Measurements from ENCODE around the gene TADA1.
"Not testable (repeated sequence)": the region's sequence is repeated elsewhere in the genome, so short reads cannot be mapped to it uniquely, and the experiment has no call there.

The TADA1 gene

DNA sequence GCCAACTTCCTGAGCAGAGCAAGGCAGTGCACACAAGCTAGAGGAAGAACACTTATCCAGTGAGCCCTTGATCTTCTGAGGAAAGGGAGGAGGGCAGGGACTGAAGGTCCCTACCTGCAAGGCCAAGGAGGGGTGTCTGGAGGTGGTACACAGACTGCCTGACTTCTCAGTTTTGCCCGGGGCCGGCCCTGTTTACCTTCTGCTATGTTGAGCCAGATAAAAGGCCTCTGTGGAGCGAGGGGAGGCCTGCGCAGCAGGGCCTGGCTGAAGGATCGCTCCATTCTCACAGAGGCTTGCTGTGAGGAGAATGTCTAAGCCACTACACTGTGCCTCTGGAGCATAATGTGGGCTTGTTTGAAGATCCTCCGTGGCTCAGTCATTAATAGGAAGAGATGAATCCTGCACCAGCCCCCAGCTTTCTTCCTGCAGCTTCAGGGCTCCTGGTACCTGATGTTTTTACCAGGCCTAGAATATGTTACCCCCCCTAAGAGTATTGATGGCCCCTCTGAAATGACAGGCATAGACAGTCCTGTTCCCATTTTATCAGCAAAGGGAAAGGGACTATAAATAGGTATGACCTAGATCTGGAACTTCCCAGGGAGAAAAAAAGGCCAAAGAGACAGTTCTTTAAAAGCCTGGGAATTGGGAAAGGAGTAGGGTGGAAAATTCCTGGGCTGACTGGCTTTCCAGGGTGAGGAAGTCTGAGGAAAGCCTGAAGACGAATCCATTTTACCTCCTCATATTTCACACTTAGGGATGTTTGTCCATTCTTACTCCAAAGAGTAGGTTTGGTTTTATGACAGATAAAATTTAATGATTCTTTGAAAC lies 32.1 kb downstream of the TADA1 start:
- no peak for DNase-seq (ENCODE audit: low read depth)

DNA sequence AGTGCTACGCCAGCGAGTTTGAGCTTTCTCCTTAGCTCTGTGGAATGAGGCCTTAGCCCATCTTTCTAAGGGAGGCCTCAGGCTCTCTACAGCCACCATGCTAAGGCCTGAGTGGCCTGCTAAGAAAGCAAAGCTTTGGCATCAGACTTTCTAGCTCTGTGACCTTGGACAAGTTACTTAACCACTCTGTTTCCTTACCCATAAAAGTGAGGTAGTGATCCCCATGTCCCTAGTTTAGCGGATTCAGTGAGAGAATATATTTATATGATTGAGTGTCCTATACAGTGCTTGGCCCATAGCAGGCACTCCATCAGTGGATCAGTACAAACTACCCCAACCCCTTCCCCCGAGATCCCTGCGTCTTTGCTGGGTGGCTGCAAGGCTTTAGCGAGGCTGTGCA lies 32.7 kb downstream of the TADA1 start:
- DNase-seq (ENCODE audit: low read depth), result no peak

DNA sequence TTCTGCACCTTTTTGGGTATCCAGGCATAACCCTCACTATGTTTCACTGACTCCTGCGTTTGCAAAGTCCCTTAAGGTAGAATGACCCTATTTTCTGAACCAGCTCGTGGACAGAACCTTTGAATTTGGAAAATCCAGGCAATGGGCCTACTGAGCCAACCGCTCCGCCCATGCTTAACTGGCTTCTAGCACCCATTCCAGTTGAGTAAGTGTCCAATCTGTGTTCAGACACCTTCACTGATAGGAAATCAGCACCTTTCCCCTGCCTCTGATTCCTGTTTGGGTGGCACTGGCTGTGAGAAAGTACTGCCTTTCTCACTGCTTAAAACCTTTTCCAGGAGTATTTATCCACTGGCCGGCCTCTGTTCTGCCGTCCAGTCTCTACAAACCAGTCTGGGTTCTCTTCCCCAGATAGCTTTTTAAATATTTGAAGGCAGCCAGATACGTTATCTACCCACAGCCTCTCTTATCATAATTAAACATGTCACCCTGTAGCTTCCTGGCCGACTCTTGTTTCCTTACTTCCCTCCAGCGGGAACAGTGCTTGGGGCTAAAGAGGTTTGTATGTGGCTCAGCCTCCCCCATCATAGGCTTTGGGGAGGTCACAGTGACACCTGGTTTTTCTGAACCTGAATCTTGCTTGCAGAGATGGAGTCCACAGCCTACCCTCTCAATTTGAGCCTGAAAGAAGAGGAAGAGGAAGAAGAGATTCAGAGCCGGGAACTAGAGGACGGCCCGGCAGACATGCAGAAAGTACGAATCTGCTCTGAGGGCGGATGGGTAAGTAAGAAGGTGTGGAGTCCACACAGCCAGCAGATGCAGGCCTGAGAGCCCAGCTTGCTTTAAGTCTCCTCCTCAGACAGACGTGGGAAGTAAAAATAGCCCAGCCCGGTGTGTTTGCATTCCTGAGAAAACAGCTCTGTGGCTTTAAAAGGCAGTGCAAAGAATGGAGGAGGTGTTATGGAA lies 35.5 kb downstream of the TADA1 start:
- no peak for DNase-seq (ENCODE audit: low read depth)

DNA sequence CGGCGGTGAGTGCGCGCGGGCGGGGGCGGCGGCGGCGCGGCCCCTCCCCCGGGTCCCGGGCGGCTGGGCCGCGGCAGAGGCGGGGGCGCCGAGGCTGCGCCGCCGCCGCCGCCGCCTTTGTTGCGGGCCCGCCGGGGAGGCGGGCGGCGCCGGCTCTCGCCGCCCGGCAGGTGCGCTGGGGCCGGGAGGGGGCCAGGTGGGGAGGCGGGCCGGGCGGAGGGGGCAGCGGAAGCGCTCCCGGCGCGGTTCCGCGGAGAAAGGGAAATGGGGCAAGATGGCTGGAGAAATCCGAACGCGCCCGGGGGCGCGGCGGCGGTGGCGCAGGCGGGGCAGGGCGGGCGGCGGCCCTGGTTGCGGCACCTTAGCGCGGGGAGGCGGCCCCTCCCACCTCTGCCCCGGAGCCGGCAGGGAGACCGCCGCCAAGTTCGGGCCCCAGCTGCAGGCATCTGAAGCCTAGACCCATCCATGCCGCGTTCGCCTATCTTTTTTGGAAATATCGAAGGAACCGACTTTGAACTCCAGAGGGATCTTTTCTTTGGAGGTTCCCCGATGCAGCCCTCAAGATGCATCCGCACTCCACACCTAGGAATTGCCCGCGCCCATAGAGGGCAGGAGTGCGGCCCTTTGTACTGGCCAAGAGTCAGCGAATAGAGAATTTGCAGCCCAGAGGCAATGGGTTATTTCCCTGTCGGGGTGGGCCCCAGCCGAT lies 36.3 kb downstream of the TADA1 start:
- DNase-seq (ENCODE audit: low read depth), result peak; percentile 52

DNA sequence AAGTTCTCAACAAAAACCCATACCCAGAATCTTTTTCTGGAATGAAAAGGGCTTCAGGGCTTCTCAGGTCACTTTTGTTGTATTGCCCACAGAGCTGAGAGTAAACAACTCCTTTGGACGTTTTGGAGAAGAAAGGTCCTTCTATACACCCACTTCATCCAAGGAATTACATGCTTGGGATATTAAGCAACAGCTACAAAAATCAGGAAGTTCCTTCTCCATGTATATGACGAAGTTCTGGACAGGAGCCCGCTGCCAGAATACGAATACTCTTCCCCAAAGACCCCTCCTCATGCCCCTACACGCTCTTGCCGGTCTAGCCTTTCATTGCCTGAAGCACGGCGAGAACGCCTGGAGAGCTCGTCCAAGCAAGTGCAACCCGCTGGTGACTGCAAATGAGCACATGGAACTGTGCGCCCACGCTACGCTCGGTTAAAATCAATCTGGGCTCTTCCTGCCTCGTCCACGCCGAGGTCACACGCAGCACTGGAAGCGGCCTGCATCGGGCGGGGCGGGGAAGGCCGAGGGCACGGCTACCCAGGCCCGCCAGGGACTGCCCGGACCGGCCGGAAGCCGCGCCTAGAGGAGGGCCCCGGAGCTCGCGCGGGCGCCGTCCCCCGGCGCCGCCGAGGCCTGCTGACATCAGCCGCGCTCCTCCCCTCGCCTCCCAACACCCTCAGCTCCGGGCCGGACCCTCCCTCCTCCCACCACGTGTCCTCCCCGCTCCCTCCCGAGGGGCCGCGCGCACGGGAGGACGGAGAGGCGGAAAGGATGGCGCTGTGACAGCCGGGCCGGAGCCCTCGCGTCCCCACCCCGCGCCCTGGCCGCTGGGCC lies 37.1 kb downstream of the TADA1 start, which contains the start of gene POGK:
POGK (plus strand) TSS at position 710 of the 834 bp plus-strand sequence. CDS start 1,482 bp downstream, outside the sequence.
- DNase-seq (ENCODE audit: low read depth), result peak; percentile 72

DNA sequence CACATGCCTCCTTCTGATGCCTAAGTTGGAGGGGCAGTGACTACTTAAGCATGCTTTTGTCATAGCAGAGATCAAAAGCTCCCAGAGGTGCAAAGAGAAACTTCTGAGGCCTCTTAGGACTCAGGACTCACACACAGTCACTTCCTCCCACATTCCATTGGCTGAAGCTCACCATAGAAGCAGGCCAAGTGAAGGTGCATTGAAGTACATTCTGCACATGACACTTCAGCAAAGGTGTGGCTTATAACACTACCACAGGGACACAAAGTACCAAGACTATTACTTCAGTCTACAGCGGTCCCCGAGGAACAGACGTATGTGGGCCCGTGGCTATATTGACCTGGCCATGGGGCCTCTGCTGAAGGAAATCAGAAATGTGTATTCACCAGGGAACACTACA lies 39.3 kb downstream of the TADA1 start:
- DNase-seq (ENCODE audit: low read depth), result no peak

DNA sequence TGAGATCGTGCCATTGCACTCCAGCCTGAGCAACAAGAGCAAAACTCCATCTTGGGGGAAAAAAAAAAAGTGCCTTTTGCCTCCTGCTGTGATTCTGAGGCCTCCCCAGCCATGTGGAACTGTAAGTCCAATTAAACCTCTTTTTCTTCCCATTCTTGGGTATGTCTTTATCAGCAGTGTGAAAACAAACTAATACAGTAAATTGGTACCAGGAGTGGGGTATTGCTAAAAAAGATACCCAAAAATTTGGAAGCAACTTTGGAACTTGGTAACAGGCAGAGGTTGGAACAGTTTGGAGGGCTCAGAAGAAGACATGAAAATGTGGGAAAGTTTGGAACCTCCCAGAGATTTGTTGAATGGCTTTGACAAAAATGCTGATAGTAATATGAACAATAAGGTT lies 46.3 kb downstream of the TADA1 start:
- not testable (repeated sequence) for DNase-seq (ENCODE audit: low read depth)

DNA sequence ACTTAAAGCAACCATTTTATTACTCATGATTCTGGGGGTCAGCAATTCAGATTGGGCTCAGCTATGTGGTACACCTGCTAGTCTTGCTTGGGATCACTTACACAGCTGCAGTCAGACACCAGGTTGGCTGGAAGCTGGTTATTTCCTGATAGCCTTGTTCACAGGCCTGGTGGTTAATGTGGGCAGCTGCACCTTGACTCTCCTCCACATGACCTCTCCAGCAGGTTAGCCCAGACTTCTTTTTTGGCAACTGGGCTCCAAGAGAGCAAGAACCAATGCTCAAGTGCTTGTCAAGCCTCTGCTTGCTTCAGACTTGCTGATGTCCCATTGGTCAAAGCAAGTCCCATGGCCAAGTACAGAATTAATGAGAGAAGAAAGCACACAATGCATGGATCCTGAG lies 48.6 kb downstream of the TADA1 start:
- DNase-seq (ENCODE audit: low read depth), result no peak

DNA sequence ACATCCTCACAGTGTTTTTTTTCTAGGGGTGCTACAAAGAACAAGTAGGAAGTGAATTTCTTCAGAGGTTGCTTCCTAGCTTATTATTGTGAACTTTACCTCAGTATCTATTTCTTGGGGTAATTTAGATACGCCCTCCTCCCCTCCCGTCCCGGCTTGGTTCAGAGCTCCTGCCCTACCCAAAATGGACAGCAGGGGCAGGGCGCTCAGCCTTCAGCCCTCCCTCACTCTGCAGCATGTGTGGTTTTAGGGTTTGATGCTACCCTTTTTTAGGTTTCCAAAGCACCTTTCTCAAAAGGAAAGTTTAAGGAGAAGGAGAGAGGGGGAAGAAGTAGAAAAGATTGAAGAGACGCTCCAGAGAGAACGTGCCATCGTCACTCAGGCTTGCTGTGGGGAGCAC lies 53.7 kb downstream of the TADA1 start:
- DNase-seq (ENCODE audit: low read depth), result no peak

DNA sequence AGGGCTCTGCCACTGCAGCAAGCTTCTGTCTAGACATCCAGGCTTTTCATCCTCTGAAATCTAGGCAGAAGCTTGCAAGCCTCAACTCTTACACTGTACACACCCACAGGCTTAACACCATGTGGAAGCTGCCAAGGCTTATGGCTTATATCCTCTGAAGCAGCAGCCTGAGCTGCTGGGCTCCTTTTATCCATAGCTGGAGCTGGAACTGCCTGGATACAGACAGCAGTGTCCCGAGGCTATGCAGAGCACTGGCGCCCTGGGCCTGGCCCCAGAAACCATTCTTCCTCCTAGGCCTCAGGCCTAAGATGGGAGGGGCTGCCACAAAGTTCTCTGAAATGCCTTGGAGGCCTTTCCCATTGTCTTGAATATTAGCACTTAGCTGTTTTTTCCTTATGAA lies 56.1 kb downstream of the TADA1 start:
- DNase-seq (ENCODE audit: low read depth), result no peak

DNA sequence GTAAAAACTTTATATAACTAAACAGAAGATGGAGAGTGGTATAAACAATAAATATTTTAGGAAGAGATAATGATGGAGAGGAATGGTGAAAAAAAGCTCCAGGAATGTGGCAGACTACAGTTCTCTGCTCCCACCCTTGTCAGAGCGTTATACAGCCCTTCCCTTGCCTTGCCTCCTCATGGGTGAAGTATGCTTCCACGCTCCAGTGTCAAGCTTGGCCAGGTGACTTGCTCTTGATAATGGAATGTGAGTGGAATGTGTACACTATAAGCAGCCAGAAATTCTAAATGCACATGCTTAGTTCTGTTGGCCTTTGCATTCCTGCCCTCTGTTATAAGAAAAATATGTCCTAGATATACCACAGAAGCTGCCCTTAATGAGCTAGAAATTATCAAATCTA lies 61.5 kb downstream of the TADA1 start:
- DNase-seq (ENCODE audit: low read depth), result no peak

DNA sequence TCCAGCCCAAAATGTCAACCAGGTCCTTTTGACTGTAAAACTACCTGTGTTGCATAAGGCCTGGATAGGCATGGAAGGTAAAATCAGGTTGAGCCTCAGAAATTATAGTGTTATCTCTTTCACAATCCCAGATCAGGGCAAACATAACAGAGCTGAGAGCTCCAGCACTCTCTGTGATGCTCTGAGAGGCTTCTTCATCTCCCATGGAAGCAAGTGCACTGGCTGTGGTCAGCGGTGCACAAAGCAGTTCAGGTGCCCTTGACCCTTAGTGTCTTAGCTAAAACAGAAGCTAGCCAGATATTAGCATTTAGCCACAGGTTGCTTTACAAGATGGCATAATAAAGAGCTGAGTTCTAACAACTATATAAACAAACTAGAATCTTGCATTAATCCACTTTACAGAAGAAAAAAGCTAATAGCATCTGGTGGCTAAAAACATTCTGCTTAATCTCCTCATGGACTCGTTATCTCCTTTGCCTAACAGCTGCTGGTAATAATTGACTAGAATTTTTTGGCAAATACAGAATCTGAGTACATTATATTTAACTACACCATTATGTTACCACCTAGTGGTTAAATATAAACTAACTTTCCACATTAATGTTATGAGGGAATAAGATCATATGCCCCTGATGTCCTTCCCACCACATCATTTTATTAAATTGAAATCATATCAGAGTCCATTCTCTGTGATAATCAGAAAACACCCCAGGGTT lies 62.4 kb downstream of the TADA1 start:
- DNase-seq (ENCODE audit: low read depth), result no peak

DNA sequence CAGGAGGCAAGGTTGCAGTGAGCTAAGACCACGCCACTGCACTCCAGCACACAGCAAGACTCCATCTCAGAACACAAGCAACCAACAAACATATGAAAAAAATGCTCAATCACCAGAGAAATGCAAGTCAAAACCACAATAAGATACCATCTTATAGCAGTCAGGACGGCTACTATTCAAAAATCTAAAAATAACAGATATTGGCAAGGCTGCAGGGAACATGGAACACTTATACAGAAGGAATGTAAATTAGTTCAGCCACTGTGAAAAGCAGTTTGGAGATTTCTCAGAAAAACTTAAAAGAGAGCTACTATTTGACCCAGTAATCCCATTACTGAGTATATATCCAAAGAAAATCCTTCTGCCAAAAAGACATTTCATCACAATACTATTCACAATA lies 64.4 kb downstream of the TADA1 start:
- no peak for DNase-seq (ENCODE audit: low read depth)

DNA sequence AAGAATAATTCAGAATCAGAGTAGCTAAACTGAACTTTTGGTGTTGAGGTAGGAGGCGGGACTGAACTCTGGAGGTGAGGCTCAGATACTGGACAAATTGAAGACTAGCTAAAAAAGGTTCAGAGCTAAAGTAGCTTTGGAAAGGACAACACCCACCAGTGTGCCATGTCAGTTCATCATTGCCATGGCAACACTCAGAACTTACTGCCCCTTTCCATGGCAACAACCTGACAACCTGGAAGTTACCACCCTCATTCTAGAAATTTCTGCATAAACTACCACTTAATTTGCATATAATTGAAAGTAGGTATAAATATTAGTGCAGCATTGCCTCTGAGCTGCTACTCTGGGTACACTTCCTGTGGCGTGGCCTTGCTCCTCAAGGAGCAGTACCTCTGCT lies 67.1 kb downstream of the TADA1 start:
- no peak for DNase-seq (ENCODE audit: low read depth)
